RWPE2 (cell line): Measurements from ENCODE around the gene CHD6.

Experiments
- ATAC-seq: fragments of 200-7000 bp; cut with Tn5 transposase; 3 replicates; pipeline ENCODE4 v1.9.1; 2021; ENCODE audit warnings: low read depth
- DNase-seq: peaks from one replicate; pipeline ENCODE4 v3.0.0-alpha.2; 2020; ENCODE audit warnings: low spot score
- H3K27ac ChIP-seq: fragments of 450-650 bp; 2 replicates; pipeline ENCODE4 v1.5.1; 2017; ENCODE audit warnings: mild to moderate bottlenecking; ENCODE audit not compliant: poor library complexity, severe bottlenecking
- H3K27me3 ChIP-seq: fragments of 250-450 bp; sonication (Bioruptor Pico); 2 replicates; pipeline ENCODE4 v1.5.1; 2021; ENCODE audit warnings: mild to moderate bottlenecking, moderate library complexity; ENCODE audit not compliant: insufficient read depth, poor library complexity, severe bottlenecking
- H3K36me3 ChIP-seq: fragments of 250-450 bp; sonication (Bioruptor Pico); 2 replicates; pipeline ENCODE4 v1.5.1; 2020; ENCODE audit warnings: low read depth, mild to moderate bottlenecking, moderate library complexity
- H3K4me1 ChIP-seq: fragments of 250-450 bp; sonication (Bioruptor Pico); 2 replicates; pipeline ENCODE4 v1.5.1; 2021; ENCODE audit warnings: mild to moderate bottlenecking, moderate library complexity; ENCODE audit not compliant: insufficient read depth, poor library complexity, severe bottlenecking
- H3K4me3 ChIP-seq: fragments of 250-450 bp; sonication (Bioruptor Pico); 2 replicates; pipeline ENCODE4 v1.5.1; 2021; ENCODE audit warnings: mild to moderate bottlenecking, moderate library complexity; ENCODE audit not compliant: severe bottlenecking
- H3K9me3 ChIP-seq: fragments of 250-450 bp; sonication (Bioruptor Pico); 2 replicates; pipeline ENCODE4 v1.5.1; 2021; ENCODE audit warnings: mild to moderate bottlenecking, moderate library complexity; ENCODE audit not compliant: severe bottlenecking
- TF ChIP-seq, protein P1 (sequence below): fragments of 450-650 bp; IDR thresholded peaks from one replicate; pipeline ENCODE4 v1.5.1; 2017; ENCODE audit warnings: mild to moderate bottlenecking, moderate library complexity; ENCODE audit not compliant: poor library complexity, severe bottlenecking

Gene CHD6

DNA sequence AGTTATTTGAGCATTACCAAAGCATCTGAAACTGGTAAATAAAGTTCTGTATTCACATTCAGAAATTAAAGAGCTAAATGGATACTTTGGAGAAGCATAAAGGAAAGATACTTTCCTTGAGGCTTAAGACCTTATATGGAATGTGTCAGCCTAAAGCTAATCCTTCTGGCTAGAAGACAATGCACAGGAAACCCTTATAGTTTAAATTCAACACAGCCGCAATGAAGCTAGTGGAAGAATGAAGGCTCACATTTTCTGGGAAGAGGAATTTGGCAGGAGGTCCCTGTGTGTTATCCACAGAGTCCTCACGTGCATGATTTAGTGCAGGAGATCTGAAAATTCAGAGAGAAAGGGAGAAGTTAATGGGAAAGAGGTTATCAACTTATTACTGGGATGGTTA lies 21.5 kb upstream of the CHD6 start:
- peaks cover 5% of the 10 kb centered on the region for H3K4me1 ChIP-seq

DNA sequence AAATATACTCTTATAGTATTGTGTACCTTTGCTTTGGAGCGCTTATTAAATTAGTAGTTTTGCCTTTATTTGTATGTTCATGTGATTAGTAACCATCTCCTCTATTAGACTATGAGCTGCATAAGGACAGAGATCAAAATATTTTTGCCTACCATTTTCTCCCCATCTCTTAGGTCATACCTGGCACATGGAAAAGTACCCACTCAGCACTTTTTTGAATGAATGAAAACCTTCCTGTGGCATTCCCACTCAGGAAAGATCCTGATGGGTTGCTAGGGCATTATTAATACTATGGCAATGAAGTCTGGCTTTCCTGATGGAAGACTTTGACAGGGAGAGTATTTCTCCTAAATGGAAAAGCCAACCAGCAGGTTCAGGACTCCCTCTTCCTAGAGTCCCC lies 20.3 kb upstream of the CHD6 start:
- no peak overlapping the region for H3K27ac ChIP-seq
- H3K4me1 ChIP-seq: peaks cover under 1% of the 10 kb centered on the region
- H3K27me3 ChIP-seq: peaks cover 7% of the 10 kb centered on the region
- TF ChIP-seq, protein P1, sequence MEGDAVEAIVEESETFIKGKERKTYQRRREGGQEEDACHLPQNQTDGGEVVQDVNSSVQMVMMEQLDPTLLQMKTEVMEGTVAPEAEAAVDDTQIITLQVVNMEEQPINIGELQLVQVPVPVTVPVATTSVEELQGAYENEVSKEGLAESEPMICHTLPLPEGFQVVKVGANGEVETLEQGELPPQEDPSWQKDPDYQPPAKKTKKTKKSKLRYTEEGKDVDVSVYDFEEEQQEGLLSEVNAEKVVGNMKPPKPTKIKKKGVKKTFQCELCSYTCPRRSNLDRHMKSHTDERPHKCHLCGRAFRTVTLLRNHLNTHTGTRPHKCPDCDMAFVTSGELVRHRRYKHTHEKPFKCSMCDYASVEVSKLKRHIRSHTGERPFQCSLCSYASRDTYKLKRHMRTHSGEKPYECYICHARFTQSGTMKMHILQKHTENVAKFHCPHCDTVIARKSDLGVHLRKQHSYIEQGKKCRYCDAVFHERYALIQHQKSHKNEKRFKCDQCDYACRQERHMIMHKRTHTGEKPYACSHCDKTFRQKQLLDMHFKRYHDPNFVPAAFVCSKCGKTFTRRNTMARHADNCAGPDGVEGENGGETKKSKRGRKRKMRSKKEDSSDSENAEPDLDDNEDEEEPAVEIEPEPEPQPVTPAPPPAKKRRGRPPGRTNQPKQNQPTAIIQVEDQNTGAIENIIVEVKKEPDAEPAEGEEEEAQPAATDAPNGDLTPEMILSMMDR: no peak
- no peaks in the 10 kb centered on the region for H3K36me3 ChIP-seq
- ATAC-seq (no peak), DNase-seq (no peak)
- H3K4me3 ChIP-seq: no peak overlapping the region
- H3K9me3 ChIP-seq: no peaks in the 10 kb centered on the region

More for the DNA sequence above, 21.5 kb upstream of the CHD6 start:
- Histone ChIP-seq H3K27ac (no peak overlapping the region), H3K36me3 (no peaks in the 10 kb centered on the region), H3K4me3 (no peak overlapping the region), H3K9me3 (no peaks in the 10 kb centered on the region), H3K27me3 (peaks cover 7% of the 10 kb centered on the region)
- ATAC-seq: no peak
- DNase-seq: no peak
- TF ChIP-seq, protein P1: no peak

DNA sequence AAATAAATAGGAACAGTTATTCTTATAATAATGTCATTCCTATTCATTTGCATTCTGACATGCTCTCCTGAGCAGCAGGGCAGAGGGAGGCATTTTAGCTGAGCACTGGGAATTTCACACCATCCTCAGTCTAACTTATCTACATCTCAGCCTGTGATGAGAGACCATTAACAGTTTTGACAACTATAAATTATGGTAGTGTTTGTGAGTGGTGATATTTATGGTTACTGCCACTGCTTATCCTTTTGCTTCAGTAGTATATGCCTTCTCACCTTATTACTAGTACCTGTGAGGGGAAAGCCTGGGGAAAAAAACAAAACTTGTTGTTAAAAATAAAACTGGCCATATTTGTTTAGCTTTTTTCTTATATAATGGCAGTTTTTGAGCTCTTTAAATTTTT lies 17.0 kb upstream of the CHD6 start:
- H3K9me3 ChIP-seq: no peaks in the 10 kb centered on the region
- H3K36me3 ChIP-seq: no peaks in the 10 kb centered on the region
- H3K4me3 ChIP-seq: no peak overlapping the region
- DNase-seq (no peak), ATAC-seq (no peak)
- TF ChIP-seq, protein P1: no peak
- no peak overlapping the region for H3K27ac ChIP-seq
- H3K27me3 ChIP-seq: peaks cover 7% of the 10 kb centered on the region
- no peaks in the 10 kb centered on the region for H3K4me1 ChIP-seq

DNA sequence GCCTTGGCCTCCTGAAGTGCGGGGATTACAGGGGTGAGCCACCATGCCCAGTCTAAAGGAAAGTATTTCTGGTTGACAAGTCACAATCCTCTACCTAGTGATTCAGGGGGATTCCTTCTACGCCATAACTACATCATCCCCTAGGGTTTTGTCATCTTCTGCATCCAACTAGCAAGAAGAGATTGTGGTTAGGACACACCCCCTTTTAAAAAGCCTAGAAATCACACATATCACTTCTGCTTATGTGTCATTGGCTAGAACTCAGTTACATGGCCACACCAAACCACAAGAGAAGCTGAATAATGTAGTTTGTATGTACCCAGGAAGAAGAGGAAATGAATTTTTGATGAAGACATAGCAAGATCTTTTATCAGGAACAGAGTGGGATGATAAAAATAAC lies 14.7 kb upstream of the CHD6 start:
- TF ChIP-seq, protein P1: no peak
- no peak overlapping the region for H3K27ac ChIP-seq
- no peaks in the 10 kb centered on the region for H3K36me3 ChIP-seq
- H3K4me3 ChIP-seq: no peak overlapping the region
- H3K9me3 ChIP-seq: no peaks in the 10 kb centered on the region
- no peaks in the 10 kb centered on the region for H3K4me1 ChIP-seq
- ATAC-seq (peak; percentile 37; the same call in 1 of the 3 replicates), DNase-seq (no peak)
- H3K27me3 ChIP-seq: peaks cover 5% of the 10 kb centered on the region

DNA sequence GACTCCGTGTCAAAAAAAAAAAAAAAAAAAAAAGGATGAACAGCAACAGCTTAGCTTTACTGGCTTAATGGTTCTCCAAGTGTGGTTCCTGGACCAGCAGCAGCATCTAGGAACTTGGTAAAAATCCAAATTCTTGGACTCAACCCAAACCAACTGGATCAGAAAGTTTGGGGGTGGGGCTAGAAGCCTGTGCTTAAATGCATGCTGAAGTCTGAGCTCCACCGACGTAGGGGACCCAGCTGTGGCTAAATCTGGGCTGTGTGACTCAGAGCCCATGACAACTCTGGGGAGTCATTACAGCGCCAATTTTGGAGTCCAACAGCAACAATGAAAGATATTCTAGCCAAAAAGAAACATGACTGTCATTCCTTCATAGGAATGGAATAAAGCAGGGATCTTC lies 13.6 kb upstream of the CHD6 start:
- no peaks in the 10 kb centered on the region for H3K36me3 ChIP-seq
- TF ChIP-seq, protein P1: no peak
- ATAC-seq (no peak), DNase-seq (no peak)
- H3K9me3 ChIP-seq: no peaks in the 10 kb centered on the region
- H3K27me3 ChIP-seq: peaks cover 2% of the 10 kb centered on the region
- H3K4me1 ChIP-seq: no peaks in the 10 kb centered on the region
- H3K4me3 ChIP-seq: no peak overlapping the region
- no peak overlapping the region for H3K27ac ChIP-seq
